SKM-1 (cell line): ENCODE results near the gene MTURN.

Source experiments
- DNase-seq: peaks from one replicate; lab custom pipeline; 2025; ENCODE audit not compliant: unreplicated experiment; lab: John Stamatoyannopoulos, UW

Gene MTURN

DNA sequence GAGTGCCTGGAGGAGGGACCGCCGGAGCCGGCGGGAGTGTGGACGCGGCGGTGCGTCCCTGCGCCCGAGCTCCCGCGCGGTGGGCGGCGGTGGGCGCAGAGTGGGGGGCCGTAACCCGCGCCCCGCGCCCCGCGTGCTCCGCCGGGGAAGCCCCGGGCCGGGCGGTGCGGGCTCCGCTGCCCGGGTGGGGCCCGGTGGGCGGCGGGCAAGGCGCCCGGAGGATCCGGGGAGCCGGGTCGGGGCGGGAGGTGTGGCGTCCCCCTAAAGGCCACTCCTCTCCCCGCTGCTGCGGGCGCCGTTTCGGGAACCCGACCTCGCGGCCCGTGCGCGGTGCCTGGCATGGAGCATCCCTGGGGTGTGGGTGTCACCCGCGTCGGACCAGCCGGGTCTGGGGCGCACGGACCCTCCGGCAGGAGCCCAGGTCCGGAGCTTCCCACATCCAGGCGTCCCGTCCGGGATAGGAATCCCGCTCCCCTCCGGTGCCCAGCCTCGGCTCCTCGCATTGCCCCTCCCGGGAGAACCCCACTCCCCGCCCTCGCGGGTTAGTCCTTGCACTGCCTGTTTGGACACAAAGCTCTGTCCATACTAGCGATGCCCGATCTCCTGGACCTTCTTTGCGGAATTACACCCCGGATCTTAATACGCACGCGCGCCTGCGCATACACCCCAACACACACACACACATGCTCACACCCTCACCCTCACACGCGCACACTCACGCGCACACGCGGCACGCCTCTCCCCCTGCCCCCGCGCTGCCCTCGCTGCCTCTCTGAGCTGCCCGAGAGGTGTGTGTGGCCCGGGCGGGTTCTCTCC lies 723 bp downstream of the MTURN start:
- DNase-seq, result no peak

DNA sequence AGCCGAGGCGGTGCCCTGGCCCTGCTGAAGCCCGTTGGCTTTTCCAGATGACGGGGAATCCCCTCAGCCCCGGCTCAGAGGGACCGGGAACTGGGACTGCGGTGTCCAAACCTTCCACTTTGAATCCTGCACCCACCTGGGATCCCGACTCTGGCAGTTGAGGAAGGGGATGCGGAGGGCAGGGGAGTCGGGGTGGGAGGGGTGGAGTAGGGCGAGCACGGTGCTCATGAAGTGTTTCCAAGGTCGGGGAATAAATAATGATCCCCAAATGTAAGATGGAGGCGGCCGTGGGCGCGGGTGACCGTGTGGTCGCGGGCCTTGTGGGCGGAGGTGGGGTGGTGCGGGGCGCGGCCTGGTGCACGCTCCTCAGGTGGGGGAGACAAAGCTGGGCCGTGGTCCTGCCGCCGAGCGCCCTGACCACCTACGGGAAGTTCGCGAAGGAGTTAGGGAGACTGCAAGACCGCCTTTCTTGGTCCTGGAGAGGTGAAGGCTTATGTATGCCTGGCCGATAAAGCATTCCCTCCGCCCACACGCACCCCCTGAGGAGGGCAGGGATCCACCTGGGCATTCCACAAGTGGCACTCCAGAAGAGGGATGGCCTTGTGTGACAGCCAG lies 1.4 kb downstream of the MTURN start:
- no peak for DNase-seq

DNA sequence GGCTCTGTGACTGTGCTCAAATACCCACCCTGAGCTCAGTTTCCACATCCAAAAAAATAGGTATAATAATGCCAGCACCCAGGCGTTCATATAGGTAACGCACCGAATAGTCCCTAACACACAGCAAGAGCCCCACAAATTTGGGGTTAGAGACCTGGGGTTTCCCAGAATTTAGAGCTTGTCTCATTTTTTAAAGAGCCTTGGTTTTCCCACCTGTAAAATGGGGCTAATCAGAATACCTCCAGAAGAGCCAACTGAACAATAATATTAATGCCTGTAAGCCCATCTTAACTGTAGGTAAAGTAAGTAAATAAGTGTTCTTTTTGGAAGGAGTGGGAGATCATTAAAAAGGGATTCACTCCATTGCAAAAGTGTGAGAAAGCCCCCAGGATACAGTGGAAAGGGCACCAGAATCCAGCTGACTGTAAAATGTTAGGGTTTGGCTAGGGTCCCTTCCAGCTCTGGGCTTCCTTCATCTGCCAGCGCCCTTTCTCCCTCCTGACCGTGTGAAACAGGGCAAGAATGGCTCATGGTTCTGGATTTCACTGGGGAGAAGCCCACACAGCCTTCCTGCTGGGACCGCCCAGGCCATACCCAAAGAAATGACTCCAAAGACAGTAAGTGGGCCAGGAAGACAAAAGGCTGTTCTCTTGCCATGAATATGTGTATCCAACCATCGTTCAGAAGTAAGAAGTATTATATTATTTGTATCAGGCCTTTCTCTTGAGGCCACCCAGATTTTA lies 2.1 kb downstream of the MTURN start:
- no peak for DNase-seq

DNA sequence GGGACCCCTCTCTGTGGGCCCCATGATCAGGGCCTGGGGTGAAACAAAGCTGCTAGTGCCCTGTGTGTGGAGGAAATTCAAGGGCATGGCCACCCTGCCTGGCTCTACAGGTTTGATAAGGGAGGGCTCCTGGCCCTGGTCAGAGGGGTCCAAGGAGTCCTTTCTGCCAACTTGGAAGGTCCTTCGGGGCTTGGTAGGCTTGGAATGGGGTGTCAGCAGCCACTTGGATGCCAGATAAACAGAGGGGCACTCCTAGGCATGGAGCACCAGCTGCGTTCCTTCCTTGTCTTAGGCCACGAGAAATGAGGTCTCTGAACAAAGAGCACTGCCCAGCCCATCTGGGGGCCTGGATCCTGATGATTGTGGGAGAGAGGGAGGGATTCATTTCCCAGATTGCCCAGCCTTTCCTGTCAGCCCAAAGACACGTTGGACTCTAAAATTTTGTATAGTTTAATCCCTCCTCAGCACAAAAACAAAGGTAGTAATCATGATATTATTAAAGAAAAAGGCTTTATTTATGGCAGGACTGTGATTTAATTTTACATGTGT lies 5.1 kb downstream of the MTURN start:
- DNase-seq, result no peak

DNA sequence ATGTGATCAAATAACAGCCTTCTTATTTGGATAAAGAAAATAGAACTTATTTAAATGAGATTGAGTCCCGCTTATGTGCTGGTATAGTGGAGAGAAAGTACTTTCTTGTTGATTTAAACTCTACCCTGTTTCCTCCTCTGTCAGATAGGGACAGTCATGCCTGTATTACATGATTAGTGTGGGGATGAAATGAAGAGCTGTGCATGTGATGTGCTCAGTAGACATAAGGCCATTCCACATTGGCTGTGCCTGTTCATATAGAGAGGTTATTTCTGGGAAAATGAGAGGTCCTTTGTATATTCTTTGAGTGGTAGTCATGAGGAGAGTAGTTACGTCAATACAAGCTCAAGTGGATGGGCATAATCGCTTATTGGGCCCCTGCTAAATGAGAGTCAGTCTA lies 5.7 kb downstream of the MTURN start:
- DNase-seq, result no peak

DNA sequence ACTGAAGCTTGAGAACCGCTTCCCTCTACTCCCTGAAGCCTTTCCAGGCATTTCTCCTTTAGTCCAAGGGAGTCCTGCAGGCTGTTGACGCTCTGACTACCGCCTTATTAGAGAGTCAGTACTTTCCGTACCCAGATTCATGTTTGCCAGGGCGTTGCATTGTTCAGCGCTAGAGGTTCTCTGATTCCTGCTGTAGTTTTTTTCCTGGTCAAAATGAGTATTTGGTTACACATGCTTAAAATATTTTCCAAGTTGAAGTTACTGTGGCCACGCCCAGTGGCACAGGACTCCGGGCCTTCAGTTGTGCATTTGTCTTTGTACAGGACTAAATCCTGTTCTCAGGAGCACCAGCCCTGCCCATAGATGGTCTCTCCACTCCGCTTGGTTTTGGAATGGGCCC lies 7.9 kb downstream of the MTURN start:
- no peak for DNase-seq

DNA sequence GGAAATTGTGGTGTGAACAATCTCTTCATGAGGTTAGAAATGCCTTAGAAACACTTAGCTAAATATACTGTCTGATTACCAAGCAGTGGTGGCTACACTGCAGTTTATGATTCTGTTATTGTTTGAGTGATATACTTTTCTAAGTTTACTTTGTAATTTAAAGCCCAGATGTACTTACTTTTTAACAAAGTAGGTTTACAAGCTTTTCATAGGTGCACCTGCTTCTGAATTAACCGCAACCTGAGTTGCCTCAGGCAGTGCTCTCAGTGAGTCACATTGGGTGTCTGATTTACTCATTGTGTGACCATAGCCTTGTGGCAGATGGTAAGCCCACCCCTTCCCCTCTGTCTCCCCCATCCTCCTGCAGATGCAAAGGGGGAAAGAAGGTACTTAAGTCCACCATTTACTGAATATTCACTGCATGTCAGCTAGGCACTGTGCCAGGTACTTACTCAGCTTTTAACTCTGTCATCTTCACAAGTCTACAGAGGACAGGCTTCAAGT lies 9.0 kb downstream of the MTURN start:
- no peak for DNase-seq

DNA sequence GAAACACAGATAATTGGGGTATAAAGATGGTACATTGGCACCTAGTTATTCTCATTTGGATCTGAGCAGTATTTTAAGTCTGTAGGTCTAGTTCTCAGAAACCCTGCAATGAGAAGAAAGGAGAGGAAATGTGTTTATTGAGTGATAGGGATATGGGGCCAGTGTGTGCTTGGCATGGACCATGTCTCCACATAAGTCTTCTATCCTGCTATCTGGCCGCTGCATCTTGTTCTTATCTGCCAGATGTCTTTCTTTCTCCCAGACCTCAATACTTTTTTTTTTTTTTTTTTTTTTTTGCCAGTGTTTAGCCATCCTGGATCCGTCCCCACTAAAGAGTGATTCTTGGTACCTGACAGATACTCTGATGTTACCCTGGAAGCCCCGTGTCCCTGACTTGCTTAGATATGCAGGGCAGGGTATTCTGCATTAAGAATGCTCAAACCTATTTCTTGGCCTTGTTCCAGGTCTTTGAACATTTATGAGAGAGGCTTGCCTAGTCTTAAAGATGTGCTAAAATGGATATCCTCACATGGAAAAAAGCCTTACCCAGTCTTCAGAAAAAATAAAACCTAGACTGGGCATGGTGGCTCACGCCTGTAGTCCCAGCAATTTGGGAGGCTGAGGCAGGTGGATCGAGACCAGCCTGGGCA lies 10.0 kb downstream of the MTURN start:
- DNase-seq, result no peak

DNA sequence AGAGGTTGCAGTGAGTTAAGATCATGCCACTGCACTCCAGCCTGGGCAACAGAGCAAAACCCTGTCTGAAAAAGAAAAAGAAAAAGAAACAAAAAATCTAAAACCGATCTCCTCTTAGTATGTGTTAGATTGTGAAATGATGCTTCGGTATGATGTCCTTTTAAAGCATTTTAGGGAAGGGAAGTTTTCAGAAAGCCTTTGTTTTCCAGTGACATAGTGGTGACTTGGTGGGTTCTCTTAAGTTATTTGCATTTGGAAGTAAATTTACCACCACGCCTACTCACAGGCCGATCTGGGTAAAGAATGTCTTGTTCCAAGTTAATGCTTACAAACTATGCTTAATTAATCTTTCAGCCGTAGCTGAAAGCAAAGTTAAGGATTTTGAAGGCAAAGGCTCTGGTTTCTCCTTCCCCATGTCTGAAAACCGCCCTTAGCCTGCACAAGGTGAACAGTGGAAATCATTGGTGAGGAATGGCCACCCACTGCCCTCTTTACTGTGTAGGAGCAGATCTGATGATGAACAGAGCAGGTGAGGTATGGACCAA lies 10.7 kb downstream of the MTURN start:
- no peak for DNase-seq

DNA sequence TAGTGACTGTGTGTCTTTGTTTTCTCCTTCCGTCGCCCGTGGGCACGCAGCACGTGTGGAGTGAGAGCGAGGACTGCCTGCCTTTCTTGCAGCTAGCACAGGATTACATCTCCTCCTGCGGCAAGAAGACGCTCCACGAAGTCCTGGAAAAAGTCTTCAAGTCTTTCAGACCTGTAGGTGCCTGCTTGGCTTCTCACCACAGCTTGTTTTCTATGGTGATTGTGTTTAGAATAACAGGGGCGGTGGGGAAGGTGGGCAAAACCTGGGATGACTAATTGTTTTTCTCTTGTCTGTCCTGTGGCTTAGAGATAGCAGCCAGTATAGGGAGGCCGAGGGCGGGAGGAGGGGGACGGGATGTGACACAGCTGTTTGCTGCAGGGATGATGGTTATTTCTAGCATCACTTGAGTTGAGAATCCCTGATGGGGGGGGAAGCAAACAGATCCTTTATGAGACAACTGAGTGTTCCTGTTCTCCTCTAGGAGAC lies 11.4 kb downstream of the MTURN start:
- no peak for DNase-seq

DNA sequence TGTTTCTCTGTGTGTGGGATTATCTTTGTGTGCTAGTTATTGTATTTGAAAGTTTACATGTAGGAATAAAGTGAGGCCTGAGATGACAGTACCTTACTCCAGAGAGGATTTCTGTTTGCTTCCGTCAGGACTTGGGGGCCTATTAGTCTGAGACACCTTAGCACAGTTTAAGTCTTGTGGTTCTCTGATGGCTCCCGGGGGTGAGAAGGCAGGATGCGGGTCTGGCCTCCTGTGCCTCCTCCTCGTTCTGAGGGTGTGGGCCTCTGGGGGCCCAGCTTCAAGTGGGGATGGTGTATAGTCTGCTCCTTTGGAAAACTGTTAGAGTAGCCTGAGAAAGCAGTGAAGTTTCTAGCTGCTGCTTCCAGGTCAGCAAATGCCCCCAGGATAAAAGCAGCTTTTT lies 12.4 kb downstream of the MTURN start:
- no peak for DNase-seq

DNA sequence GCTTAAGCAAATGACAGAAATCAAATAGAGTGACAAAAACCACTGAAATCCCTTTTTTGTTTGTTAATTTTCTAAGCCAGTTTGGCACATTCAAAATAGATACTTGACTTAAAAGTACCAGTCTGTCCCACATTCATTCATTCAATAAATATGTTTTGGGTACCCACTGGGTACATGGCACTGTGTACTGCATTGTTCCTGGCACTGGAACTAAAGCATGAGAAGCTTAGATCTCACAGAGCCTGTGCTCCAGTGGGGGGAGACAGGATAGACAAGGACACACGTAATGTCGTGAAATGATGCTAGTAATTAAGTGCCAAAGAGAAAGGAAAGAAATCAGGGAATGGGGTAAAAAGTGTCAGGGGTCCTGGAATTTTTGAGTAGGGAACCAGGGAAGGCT lies 13.0 kb downstream of the MTURN start:
- DNase-seq, result no peak

DNA sequence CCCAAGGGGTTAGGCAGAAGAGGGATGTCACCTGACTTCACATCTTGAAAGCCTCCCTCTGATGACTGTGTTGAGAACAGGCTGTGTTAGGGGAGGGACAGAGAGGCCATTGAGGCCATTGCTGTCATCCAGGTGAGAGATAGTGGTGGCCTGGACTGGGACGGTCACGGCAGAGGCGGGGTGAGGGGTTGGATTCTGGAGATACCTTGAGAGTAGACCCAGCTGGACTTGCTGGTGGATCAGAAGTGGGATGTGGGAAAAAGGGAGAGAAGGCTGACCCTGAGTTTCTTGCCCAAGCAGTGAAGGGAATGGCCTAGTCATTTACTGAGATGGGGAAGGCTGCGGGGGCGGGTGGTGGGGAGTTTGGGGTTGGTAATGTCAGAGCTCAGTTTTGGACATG lies 13.6 kb downstream of the MTURN start:
- no peak for DNase-seq

DNA sequence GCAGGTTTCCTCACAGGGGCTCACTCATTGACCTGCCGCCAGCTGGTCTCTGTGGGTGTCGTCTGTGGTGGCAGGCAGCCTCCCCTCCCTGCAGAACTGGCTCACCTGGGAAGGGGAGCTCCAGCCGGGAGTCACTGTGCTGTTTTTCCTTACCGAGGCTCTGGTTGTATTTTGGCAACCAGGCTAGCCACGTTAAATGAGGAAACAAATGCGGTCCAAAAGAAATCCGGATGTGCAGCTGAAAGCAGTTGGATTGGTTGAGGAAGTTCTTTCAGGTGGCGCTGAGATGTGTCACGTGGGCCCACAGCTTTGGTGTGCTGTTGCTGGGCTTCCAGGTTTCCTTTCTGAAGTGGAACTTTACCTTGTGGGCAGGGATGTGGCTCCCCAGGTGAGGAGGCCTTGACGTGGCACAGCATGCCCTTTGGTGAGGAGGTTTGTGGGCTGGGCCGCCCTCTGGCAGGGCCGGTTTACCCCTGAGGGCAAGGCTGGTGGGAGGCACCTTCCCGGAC lies 14.2 kb downstream of the MTURN start:
- DNase-seq, result no peak

DNA sequence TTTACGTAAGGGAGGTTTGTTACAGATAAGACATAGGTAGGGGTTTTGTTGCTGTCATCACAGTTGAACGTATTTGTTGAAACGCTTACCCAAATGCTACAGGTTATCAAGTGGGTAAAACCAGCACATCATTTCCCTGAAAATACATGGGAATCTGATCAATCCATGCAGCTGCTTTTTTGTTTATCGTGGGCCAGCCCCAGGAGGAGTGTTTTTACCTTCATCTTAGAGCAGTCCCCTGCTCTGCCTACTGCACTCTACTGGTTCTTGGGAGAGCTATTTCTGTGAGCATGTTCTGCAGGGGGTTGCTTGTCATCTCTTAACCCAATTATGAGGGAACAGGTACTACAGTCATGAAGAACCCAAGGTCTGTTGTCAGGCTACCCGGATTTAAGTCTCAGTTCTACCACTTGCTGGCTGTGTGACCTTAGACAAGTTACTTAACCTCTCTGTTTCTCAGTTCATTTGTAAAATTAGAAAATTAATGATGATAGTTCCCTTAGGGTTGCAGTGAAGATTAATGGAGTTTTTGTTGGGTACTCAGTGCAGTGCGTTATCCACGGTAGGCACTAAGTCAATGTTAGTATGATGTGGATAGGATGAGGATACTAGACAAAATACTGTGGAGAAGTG lies 15.0 kb downstream of the MTURN start:
- no peak for DNase-seq

DNA sequence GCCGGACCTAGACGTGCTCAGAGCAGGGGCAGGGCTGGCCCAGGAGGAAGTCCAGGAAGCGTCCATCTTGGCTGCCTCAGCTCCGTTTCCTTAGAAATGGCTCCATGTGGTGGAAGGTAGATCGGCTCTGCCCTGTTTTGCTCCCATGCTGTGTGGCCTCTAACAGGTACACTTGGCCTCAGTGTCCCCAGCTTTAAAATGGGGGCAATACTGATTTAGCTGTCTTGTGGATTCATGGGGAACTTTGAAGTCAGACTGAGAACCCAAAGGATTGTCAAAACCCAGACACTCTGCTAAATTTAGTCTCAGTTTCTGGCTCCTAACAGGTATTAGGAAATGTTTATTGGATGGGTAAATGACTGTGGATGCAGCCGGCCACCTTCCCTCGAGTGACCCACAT lies 15.9 kb downstream of the MTURN start:
- no peak for DNase-seq

DNA sequence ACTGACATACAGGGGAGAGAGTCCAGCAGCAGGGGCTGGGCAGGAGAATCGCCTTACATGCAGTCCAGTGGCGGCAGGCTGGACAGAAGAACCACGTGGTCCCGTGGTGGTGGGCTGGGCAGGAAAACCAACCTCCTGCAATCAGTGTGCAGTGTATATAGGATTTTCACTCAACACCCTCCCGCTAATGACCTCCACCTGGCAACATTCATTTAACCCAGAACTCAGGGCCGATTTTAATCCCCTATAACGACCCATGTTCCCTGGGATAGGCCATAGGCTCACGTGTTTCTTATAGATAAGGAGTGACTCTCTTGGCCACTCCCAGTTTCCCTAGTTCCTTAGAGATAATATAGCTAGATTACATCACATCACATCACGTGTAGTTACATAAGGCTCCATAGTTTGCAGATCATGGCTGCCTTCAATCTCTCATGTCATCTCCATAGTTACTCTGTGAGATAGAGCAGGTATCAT lies 19.4 kb downstream of the MTURN start:
- DNase-seq, result no peak

DNA sequence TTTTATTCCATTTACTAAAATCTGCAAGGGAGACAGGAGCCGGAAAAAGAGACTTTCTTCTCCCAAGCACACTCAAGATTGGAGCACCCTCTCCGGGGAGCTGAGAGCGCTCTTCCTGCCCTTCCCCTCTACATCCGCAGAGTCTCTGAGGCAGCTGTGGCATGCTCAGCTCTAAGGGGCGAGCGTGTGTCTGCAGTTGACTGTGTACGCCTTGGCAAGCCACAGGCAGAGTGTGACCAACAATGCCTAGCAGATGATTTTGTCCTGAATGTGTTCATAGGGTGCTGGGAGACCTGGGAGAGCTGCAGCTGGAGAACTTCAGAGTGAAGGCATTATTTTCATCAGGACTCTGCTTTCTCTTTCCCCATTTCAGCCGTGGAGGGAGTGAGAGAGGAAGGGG lies 20.7 kb downstream of the MTURN start:
- DNase-seq, result no peak

DNA sequence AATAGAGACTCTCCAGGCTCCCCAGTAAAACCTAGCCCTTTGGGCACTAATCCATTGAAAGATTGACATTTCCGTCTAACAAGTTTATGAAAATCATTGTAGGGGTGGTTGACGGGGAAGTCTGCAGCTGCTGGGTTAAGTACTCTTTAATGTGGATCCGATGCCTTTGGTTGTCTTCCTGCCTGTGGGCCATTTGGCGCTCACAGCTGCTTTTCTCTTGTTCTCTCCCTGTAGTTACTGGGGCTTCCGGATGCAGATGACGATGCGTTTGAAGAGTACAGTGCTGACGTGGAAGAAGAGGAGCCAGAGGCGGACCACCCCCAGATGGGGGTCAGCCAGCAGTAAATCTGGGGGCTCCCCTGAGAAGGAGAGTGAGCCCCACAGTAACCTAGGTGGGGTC lies 22.4 kb downstream of the MTURN start:
- DNase-seq, result no peak

DNA sequence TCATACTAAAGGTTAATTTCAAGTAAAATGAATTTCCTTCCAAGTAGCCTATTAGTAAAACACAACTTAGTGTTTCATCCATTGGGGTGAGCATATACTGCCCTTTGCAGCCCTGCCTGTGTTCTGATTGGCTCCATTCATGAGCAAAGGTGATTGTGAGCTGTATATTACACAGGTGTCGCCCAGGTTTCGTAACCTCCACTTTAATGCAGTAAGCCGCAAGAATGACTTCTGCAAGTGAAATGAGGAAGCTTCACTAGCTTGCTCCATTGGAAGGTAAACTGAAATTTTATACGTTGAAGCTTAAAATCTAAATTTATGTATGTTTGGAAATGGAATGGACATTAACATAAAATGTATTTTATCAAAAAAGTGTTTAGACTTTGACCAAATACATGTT lies 24.4 kb downstream of the MTURN start:
- DNase-seq, result peak; percentile 71
